ENCODE results near the gene PAWR.

The PAWR gene

GRCh38 chr12:79617696-79618095 is 73.1 kb downstream of the PAWR start:
- Histone ChIP-seq H3K4me1 (ENCODE audit: control insufficient read depth in 1 of 2, insufficient read depth in 2 of 2, low read length in 2 of 2) (peaks cover 0 to 3% of the 10 kb centered on the region in 2 donors), H3K4me3 (ENCODE audit: low read depth in 1 of 2, low read length in 2 of 2) (no peak overlapping the region), H3K27me3 (ENCODE audit: low read depth, low read length) (no peaks in the 10 kb centered on the region), H3K9me3 (ENCODE audit: control insufficient read depth in 1 of 2, low read length in 2 of 2) (no peaks in the 10 kb centered on the region), H3K27ac (ENCODE audit: low read length) (no peak overlapping the region), H3K36me3 (ENCODE audit: control insufficient read depth in 1 of 2, insufficient read depth in 2 of 2, low read length in 2 of 2) (peaks cover 0 to 7% of the 10 kb centered on the region in 2 donors)

DNA sequence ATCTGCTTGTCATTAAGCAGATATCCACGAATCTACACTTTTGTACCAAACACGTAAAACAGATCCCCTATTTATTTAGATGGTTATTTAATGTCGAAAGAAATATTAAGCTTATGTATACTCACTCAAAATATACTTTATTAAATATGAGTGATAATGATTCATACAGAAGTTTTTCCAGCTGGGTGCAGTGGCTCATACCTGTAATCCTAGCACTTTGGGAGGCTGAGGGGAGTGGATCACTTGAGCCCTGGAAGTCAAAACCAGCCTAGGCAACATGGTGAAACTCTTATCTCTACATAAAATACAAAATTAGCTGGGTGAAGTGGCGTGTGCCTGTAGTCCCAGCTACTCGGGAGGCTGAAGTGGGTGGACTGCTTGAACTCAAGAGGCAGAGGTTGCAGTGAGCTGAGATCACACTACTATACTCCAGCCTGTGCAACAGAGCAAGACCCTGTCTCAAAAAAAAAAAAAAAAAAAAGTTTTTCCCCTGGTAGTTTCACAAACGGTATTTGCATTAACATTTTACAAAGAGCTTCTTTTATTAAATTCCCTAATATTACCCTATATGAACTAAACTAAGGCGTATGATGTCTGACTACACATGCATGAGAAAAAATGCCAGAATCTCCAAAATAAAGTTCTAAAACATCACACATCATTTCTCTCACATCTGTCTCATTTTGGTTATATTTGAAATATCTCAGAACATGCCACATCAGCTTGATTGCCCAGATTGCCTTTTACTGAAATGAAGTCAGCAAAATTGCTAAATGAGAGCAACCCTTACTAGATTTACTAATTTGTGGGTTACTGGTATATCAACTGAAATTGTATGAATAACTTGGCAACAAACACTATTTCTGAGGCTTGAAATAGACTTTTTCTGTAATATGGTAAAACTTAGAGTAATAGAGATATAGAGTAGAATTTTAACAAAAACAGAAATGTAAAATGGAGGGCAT is 74.9 kb downstream of the PAWR start:
- Histone ChIP-seq H3K27ac (ENCODE audit: low read length) (no peak overlapping the region), H3K27me3 (ENCODE audit: low read depth, low read length) (no peaks in the 10 kb centered on the region), H3K4me1 (ENCODE audit: control insufficient read depth in 1 of 2, insufficient read depth in 2 of 2, low read length in 2 of 2) (peaks cover 0 to 3% of the 10 kb centered on the region in 2 donors), H3K36me3 (ENCODE audit: control insufficient read depth in 1 of 2, insufficient read depth in 2 of 2, low read length in 2 of 2) (peaks cover 0 to 7% of the 10 kb centered on the region in 2 donors), H3K9me3 (ENCODE audit: control insufficient read depth in 1 of 2, low read length in 2 of 2) (no peaks in the 10 kb centered on the region), H3K4me3 (ENCODE audit: low read depth in 1 of 2, low read length in 2 of 2) (no peak overlapping the region)

- Histone ChIP-seq H3K4me1 (ENCODE audit: control insufficient read depth in 1 of 2, insufficient read depth in 2 of 2, low read length in 2 of 2) (peaks cover 0 to 3% of the 10 kb centered on the region in 2 donors), H3K27ac (ENCODE audit: low read length) (no peak overlapping the region), H3K36me3 (ENCODE audit: control insufficient read depth in 1 of 2, insufficient read depth in 2 of 2, low read length in 2 of 2) (peaks cover 0 to 4% of the 10 kb centered on the region in 2 donors), H3K4me3 (ENCODE audit: low read depth in 1 of 2, low read length in 2 of 2) (no peak overlapping the region), H3K9me3 (ENCODE audit: control insufficient read depth in 1 of 2, low read length in 2 of 2) (peaks cover 0 to 2% of the 10 kb centered on the region in 2 donors), H3K27me3 (ENCODE audit: low read depth, low read length) (no peaks in the 10 kb centered on the region)
These were observed 76.0 kb downstream of the PAWR start for GRCh38 chr12:79614730-79615129.

DNA sequence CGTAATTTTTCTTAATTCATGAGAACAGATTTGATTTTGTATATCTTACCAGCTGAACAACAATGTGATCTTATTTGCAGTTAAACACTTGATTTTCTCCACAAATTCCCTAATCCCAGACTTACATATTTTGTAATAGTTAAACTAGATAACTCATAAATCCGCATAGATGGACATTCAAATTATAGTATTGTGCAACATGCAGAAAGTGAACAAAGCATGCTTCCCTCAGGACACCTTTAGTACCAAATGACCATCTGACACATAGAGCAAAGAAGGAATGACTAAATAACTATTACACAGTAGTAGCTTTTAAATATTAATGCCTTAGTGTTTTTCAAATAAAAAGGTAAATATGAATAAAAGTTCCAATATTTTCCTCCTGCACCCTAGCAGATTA is 88.9 kb downstream of the PAWR start:
- no peaks in the 10 kb centered on the region for H3K27me3 ChIP-seq (ENCODE audit: low read depth, low read length)
- H3K9me3 ChIP-seq (ENCODE audit: control insufficient read depth in 1 of 2, low read length in 2 of 2): no peaks in the 10 kb centered on the region
- H3K27ac ChIP-seq (ENCODE audit: low read length): no peak overlapping the region
- H3K4me1 ChIP-seq (ENCODE audit: control insufficient read depth in 1 of 2, insufficient read depth in 2 of 2, low read length in 2 of 2): no peaks in the 10 kb centered on the region
- H3K36me3 ChIP-seq (ENCODE audit: control insufficient read depth in 1 of 2, insufficient read depth in 2 of 2, low read length in 2 of 2): no peaks in the 10 kb centered on the region
- H3K4me3 ChIP-seq (ENCODE audit: low read depth in 1 of 2, low read length in 2 of 2): no peak overlapping the region

DNA sequence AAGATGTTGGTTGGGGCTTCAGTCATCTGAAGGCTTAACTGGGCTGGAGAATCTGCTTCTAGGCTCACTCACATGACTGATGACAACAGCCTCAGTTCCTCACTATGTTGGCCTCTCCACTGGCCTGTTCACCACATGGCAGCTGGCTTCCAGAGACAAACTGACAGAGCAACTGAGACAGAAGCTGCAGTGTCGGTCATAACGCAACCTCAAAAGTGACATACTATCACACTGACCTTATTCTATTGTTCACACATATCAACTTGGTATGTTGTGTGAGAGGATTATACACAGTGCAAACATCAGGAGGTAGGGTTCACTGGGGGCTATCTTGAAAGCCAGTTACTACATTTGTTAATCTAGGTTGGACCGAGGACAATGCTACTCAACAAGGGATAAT is 92.9 kb downstream of the PAWR start:
- Histone ChIP-seq H3K4me1 (ENCODE audit: control insufficient read depth in 1 of 2, insufficient read depth in 2 of 2, low read length in 2 of 2) (no peaks in the 10 kb centered on the region), H3K27me3 (ENCODE audit: low read depth, low read length) (no peaks in the 10 kb centered on the region), H3K27ac (ENCODE audit: low read length) (no peak overlapping the region), H3K36me3 (ENCODE audit: control insufficient read depth in 1 of 2, insufficient read depth in 2 of 2, low read length in 2 of 2) (no peaks in the 10 kb centered on the region), H3K9me3 (ENCODE audit: control insufficient read depth in 1 of 2, low read length in 2 of 2) (no peaks in the 10 kb centered on the region), H3K4me3 (ENCODE audit: low read depth in 1 of 2, low read length in 2 of 2) (no peak overlapping the region)

- H3K27me3 ChIP-seq (ENCODE audit: low read depth, low read length): no peaks in the 10 kb centered on the region
- no peaks in the 10 kb centered on the region for H3K9me3 ChIP-seq (ENCODE audit: control insufficient read depth in 1 of 2, low read length in 2 of 2)
- H3K27ac ChIP-seq (ENCODE audit: low read length): no peak overlapping the region
- no peaks in the 10 kb centered on the region for H3K4me1 ChIP-seq (ENCODE audit: control insufficient read depth in 1 of 2, insufficient read depth in 2 of 2, low read length in 2 of 2)
- H3K36me3 ChIP-seq (ENCODE audit: control insufficient read depth in 1 of 2, insufficient read depth in 2 of 2, low read length in 2 of 2): no peaks in the 10 kb centered on the region
- H3K4me3 ChIP-seq (ENCODE audit: low read depth in 1 of 2, low read length in 2 of 2): no peak overlapping the region
These were observed 93.9 kb downstream of the PAWR start for GRCh38 chr12:79596719-79597350.

- no peaks in the 10 kb centered on the region for H3K4me1 ChIP-seq (ENCODE audit: control insufficient read depth in 1 of 2, insufficient read depth in 2 of 2, low read length in 2 of 2)
- H3K27ac ChIP-seq (ENCODE audit: low read length): no peak overlapping the region
These were observed 95.5 kb downstream of the PAWR start for GRCh38 chr12:79595273-79595672.

GRCh38 chr12:79592865-79593264 is 97.9 kb downstream of the PAWR start:
- Histone ChIP-seq H3K9me3 (ENCODE audit: control insufficient read depth in 1 of 2, low read length in 2 of 2) (no peaks in the 10 kb centered on the region), H3K27me3 (ENCODE audit: low read depth, low read length) (no peaks in the 10 kb centered on the region), H3K27ac (ENCODE audit: low read length) (no peak overlapping the region), H3K4me3 (ENCODE audit: low read depth in 1 of 2, low read length in 2 of 2) (no peak overlapping the region), H3K36me3 (ENCODE audit: control insufficient read depth in 1 of 2, insufficient read depth in 2 of 2, low read length in 2 of 2) (no peaks in the 10 kb centered on the region), H3K4me1 (ENCODE audit: control insufficient read depth in 1 of 2, insufficient read depth in 2 of 2, low read length in 2 of 2) (no peaks in the 10 kb centered on the region)

More at GRCh38 chr12:79595273-79595672, 95.5 kb downstream of the PAWR start:
- Histone ChIP-seq H3K27me3 (ENCODE audit: low read depth, low read length) (no peaks in the 10 kb centered on the region), H3K36me3 (ENCODE audit: control insufficient read depth in 1 of 2, insufficient read depth in 2 of 2, low read length in 2 of 2) (no peaks in the 10 kb centered on the region), H3K4me3 (ENCODE audit: low read depth in 1 of 2, low read length in 2 of 2) (no peak overlapping the region), H3K9me3 (ENCODE audit: control insufficient read depth in 1 of 2, low read length in 2 of 2) (no peaks in the 10 kb centered on the region)

DNA sequence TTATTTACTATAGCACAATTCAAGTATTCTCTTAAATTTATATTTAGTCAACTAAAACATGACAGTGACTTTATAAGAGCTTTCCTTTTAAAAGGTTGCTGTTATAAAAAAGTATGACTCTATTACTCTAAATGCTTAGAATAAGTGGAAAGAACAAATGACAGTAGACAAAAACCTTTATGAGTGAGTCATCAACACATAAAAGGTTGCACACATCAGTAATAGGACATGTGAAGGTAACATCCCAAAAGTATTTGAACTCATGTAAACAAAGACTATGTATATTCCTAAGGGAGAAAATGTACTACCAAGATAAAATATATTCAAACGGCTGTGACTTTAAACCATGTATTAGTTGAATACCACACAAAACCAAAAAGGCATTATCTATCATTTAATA is 98.8 kb downstream of the PAWR start:
- Histone ChIP-seq H3K4me3 (ENCODE audit: low read depth in 1 of 2, low read length in 2 of 2) (no peak overlapping the region), H3K9me3 (ENCODE audit: control insufficient read depth in 1 of 2, low read length in 2 of 2) (no peaks in the 10 kb centered on the region), H3K4me1 (ENCODE audit: control insufficient read depth in 1 of 2, insufficient read depth in 2 of 2, low read length in 2 of 2) (no peaks in the 10 kb centered on the region), H3K27ac (ENCODE audit: low read length) (no peak overlapping the region), H3K27me3 (ENCODE audit: low read depth, low read length) (no peaks in the 10 kb centered on the region), H3K36me3 (ENCODE audit: control insufficient read depth in 1 of 2, insufficient read depth in 2 of 2, low read length in 2 of 2) (no peaks in the 10 kb centered on the region)

DNA sequence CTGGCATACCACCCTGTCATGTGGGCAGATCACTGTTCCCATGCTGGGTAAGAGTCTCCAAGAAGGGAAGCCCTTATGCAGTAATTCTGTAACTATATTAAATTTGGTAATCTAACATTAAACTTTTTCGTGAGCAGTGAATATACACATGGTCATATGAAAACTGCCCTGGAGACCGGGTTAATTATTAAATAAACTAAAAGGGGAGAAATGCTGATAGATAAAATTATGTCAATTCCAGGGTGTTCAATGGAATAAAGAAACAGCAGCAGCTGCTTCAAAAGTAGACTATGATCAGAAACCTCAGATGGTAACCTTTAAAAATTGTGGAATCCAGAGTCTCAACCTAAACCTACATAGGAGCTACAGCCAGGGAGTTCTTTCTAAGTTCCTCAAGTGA is 100.0 kb downstream of the PAWR start:
- Histone ChIP-seq H3K36me3 (ENCODE audit: control insufficient read depth in 1 of 2, insufficient read depth in 2 of 2, low read length in 2 of 2) (no peaks in the 10 kb centered on the region), H3K27me3 (ENCODE audit: low read depth, low read length) (no peaks in the 10 kb centered on the region), H3K4me1 (ENCODE audit: control insufficient read depth in 1 of 2, insufficient read depth in 2 of 2, low read length in 2 of 2) (no peaks in the 10 kb centered on the region), H3K4me3 (ENCODE audit: low read depth in 1 of 2, low read length in 2 of 2) (no peak overlapping the region), H3K27ac (ENCODE audit: low read length) (no peak overlapping the region), H3K9me3 (ENCODE audit: control insufficient read depth in 1 of 2, low read length in 2 of 2) (no peaks in the 10 kb centered on the region)

GRCh38 chr12:79587368-79587767 is 103.4 kb downstream of the PAWR start:
- Histone ChIP-seq H3K4me1 (ENCODE audit: control insufficient read depth in 1 of 2, insufficient read depth in 2 of 2, low read length in 2 of 2) (no peaks in the 10 kb centered on the region), H3K27me3 (ENCODE audit: low read depth, low read length) (no peaks in the 10 kb centered on the region), H3K4me3 (ENCODE audit: low read depth in 1 of 2, low read length in 2 of 2) (no peak overlapping the region), H3K9me3 (ENCODE audit: control insufficient read depth in 1 of 2, low read length in 2 of 2) (no peaks in the 10 kb centered on the region), H3K36me3 (ENCODE audit: control insufficient read depth in 1 of 2, insufficient read depth in 2 of 2, low read length in 2 of 2) (no peaks in the 10 kb centered on the region), H3K27ac (ENCODE audit: low read length) (no peak overlapping the region)

All from muscle layer of duodenum (tissue), 2 donors.